Measurements from ENCODE around the gene TPX2. TPM values are rescaled to one million over a fixed set of nuclear protein-coding genes. Genes with fewer than 3 reads are reported as not detected.

Gene TPX2
- total RNA-seq, 1 donor from 2014 or later, result 5.8 TPM

DNA sequence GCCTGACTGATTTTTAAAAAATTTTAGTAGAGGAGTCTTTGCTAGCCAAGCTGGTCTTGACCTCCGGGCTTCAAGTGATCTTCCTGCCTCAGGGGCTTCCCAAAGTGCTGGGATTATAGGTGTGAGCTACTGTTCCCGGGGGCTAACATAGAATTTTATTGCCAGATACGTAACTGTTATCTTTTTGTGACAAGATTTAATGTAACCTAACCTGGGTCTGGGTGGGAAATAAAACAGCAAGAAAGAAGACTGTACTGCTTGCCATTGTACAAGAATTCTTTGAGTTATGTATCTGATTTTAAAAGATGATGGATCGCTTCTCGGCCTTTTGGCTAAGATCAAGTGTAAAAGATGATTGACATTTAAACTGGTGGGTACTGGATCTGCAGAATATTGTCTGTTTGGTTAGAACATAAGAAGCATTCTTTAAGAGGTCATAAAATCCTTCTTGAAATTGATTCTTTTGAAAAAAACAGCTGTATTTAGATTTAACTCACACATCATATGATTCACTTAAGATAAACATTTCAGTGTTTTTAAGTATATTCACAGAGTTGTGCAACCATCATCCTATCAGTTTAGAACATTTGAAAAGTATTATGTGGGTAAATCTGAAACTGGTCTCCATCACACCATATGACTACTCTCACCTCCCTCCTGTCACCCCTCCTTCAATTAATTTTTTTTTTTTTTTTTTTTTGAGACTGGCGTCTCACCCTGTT, 21.6 kb downstream of the TPX2 start:
- no peak for DNase-seq (ENCODE audit: low read depth in 2 of 2)

DNA sequence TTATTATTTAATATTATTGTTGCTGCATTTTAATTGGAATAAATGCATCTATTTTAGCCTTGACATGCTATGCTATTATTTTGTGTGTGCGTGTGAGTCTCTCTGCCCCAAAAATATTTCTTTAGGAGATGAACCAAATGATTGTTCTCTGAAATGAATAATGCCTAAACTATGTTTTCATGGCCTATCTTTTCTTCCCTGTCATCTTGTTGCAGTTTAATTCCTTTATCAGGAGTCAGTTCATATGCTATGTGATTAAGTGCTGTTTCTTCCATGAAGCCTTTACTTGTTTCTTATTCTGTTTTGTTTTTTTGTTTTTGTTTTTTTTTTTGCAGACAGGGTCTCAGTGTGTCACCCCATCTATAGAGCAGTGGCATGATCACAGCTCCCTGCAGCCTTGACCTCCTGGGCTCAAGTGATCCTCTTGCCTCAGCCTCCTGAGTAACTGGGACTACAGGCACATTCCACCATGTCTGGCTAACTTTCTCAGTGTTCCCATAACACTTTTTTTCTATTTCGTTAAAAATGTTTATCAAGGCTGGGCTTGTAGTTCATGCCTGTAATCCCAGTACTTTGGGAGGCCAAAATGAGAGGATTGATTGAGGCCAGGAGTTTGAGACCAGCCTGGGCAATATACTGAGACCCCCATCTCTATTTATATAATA, 25.7 kb downstream of the TPX2 start:
- no peak for DNase-seq (ENCODE audit: low read depth in 2 of 2)

- no peak for DNase-seq (ENCODE audit: low read depth in 2 of 2)
These were observed 28.7 kb downstream of the TPX2 start for GRCh38 chr20:31767805-31768204.

- DNase-seq (ENCODE audit: low read depth in 2 of 2), result no peak
These were observed 30.6 kb downstream of the TPX2 start for GRCh38 chr20:31769681-31770080.

DNA sequence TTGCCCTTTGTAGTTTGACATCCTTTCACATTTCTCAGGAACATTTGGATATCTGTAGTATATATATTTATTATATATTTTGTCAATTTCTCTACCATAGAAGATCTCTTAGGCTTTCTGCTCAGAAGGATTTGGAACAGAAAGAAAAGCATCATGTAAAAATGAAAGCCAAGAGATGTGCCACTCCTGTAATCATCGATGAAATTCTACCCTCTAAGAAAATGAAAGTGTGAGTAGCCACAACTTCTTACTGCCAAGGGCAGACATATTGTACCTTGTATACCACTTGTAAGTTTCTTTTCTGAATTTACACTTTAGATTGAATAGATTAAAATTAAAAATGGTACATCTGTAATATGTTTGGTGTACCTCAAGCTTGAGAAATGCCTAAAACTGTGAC, 31.2 kb downstream of the TPX2 start:
- peak in 1 of 2 donors; percentile 3 for DNase-seq (ENCODE audit: low read depth in 2 of 2)

DNA sequence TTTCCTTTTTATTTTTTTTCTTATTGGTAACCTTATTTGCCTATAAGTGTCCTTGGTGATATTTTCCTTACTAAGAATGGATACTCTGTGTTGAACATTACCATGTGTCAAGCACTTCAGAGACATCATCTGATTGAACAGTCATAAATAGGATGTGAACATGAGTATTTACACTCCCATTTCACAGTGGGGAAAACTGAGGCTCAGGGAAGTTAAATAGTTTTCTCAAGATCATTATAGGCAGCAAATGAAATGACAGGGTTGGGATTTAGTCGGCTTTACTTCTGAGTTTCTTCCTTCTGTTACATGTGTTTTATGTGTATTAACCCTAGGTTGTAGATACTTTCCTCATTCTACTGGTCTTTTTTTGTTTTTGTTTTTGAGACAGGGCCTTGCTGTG, 35.3 kb downstream of the TPX2 start:
- no peak for DNase-seq (ENCODE audit: low read depth in 2 of 2)

GRCh38 chr20:31780839-31781238, 41.7 kb downstream of the TPX2 start:
- DNase-seq (ENCODE audit: low read depth in 2 of 2), result no peak

- DNase-seq (ENCODE audit: low read depth in 2 of 2), result no peak
These were observed 42.9 kb downstream of the TPX2 start for GRCh38 chr20:31781945-31782344.

- DNase-seq (ENCODE audit: low read depth in 2 of 2), result no peak
These were observed 45.4 kb downstream of the TPX2 start for GRCh38 chr20:31784354-31785044.

GRCh38 chr20:31785089-31785488, 46.0 kb downstream of the TPX2 start:
- DNase-seq (ENCODE audit: low read depth in 2 of 2), result no peak

- DNase-seq (ENCODE audit: low read depth in 2 of 2), result no peak
These were observed 49.5 kb downstream of the TPX2 start for GRCh38 chr20:31788578-31788977.

DNA sequence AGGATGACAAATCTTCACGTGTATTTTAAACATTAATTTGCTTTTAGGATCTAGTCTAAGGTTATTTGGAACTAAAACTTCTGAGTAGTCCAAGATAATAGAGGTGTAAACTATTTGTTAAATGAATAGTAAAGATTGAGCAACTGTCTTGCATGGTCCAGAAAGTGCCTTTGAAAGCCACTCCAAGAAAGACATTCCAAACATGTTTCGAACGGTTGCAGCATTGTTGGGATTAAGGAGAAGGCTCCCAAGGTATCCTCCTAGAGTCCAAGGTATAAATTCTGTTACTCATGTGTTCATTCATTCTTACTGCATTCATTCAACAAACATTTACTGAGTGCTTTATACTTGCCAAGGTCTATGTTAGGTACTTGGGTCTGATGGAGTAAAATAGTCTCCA, 51.3 kb downstream of the TPX2 start:
- DNase-seq (ENCODE audit: low read depth in 2 of 2), result no peak

DNA sequence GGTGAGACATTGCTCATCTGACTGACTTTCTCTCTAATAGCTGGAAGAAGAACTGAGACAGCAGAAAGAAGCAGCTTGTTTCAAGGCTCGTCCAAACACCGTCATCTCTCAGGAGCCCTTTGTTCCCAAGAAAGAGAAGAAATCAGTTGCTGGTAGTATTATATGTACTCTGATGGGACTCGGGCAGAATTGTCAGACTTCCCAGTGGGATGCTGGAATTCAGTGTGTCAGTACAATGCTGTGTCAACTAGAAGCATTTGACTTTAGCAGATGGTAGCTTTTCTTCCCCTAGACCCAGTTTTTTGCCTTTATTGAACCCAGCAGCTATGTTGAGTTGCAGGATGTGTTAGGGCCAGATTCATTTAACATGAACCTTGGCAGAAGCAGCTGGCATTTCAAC, 58.3 kb downstream of the TPX2 start:
- no peak for DNase-seq (ENCODE audit: low read depth in 2 of 2)

- no peak for DNase-seq (ENCODE audit: low read depth in 2 of 2)
These were observed 62.4 kb downstream of the TPX2 start for GRCh38 chr20:31801508-31801907.

DNA sequence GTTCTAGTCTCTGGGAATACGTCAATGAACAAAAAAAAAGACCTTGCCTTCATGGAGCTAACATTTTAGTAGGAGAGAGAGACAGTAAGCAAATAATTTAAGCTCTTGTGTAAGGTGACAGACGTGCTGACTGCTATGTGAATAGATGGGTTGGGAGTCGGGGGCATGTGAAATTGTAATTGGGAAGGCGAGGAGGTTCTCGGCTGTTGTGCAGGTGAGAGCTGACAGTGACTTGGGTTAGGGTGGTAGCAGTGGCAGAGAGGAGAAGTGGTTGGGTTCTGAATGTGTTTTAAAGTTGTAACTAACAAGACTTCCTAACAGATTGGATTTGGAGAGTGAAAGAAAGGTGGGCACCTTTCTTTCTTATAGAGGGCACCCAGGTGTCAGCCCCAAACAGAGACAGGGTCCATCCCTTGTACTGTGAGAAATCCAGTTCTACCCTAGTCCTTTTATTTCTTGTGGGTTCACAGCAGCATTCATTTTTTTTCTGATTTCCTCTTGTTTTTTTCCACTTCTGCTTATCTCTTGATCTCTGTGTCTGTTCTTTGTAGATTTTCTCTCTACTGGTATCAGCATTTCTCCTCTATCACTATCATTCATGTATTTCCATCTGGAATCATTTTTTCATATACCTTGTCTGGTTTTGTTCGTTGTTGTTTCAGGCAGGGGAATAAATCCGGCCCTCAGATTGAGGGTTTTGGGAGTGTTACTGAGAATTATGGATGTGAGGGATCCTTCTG, 64.6 kb downstream of the TPX2 start:
- no peak for DNase-seq (ENCODE audit: low read depth in 2 of 2)

GRCh38 chr20:31806564-31807355, 67.7 kb downstream of the TPX2 start:
- DNase-seq (ENCODE audit: low read depth in 2 of 2), result peak in 1 of 2 donors; percentile 69

GRCh38 chr20:31808481-31808880, 69.4 kb downstream of the TPX2 start:
- no peak for DNase-seq (ENCODE audit: low read depth in 2 of 2)

DNA sequence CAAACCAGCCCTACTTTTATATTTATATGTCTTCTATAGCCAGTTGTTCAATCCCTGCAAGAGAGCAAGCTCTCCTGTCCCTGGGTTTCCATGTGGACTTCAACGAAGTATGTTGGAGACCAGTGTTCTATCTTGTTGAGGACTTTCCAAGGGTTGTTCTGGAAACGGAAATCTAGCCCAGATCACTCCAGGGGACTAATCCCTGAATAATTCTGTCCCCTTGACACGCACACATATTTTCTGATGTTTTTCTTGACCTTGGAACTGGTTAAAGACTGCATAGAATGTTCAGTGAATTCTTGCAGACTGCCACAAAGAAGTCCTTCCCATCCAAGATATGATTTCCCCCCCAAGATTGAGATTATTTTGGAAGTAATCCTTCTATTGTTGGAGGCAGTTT, 70.6 kb downstream of the TPX2 start:
- DNase-seq (ENCODE audit: low read depth in 2 of 2), result no peak

DNA sequence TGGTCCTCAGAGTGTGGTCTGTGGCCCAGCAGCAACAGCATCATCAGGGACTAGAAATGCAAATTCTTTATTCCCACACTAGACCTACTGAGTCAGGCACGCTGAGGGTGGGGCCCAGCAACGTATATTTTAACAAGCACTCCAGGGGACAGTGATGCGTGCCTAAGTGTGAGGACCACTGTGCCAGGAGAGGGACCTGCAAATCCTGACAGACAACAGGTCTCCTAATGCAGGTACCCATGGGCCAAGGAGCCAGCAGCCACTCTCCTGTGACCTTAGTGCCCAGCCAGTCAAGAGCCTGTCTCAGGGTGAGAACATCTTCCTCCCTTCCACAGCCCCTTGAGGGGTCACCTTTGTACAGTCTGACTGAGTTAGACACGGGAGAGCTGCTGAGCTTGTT, 72.1 kb downstream of the TPX2 start:
- no peak for DNase-seq (ENCODE audit: low read depth in 2 of 2)

- peak; percentile 17 to 57 for DNase-seq (ENCODE audit: low read depth in 2 of 2)
These were observed 73.0 kb downstream of the TPX2 start for GRCh38 chr20:31811796-31812728.
